Uterus (tissue), 2 donors: ENCODE measurements around the gene KCNK13.

Experiments used
- CTCF ChIP-seq, 4 experiments: fragments of 200-600 bp in 2 of 4; fragments of 450-650 bp in 2 of 4; sonication (generic) in 2 of 4; IDR thresholded peaks; one replicate each; pipeline ENCODE4 v1.5.1; 2016 to 2019; ENCODE audit warnings: antibody characterized with exemption in 4 of 4, mild to moderate bottlenecking in 2 of 4, moderate library complexity in 1 of 4
- POLR2A ChIP-seq, 2 donors: fragments of 450-650 bp; IDR thresholded peaks; one replicate each; pipeline ENCODE4 v1.6.1; 2016; ENCODE audit warnings: antibody characterized with exemption in 2 of 2, mild to moderate bottlenecking in 1 of 2, moderate library complexity in 1 of 2

GRCh38 chr14:90027842-90028241 lies 34.0 kb upstream of the KCNK13 start:
- TF ChIP-seq CTCF (IDR thresholded peaks at IDR 0.05), result no peak
- no peak for TF ChIP-seq POLR2A (IDR thresholded peaks at IDR 0.05)
